Neutrophil (primary cell): Measurements from ENCODE around the gene COL6A1.
"Not testable (repeated sequence)": the region's sequence is repeated elsewhere in the genome, so short reads cannot be mapped to it uniquely, and the experiment has no call there.

Experiments used
- H3K27ac ChIP-seq: fragments of 200-600 bp; sonication (generic); 2 replicates; pipeline ENCODE4 v1.5.1; 2016; ENCODE audit warnings: mild to moderate bottlenecking, moderate library complexity
- H3K27me3 ChIP-seq: fragments of 200-600 bp; sonication (generic); 2 replicates; pipeline ENCODE4 v1.6.0; 2016; ENCODE audit warnings: mild to moderate bottlenecking
- H3K36me3 ChIP-seq: fragments of 200-600 bp; sonication (generic); 2 replicates; pipeline ENCODE4 v1.5.1; 2017
- H3K4me1 ChIP-seq, 2 experiments: fragments of 200-600 bp in 1 of 2; sonication (generic) in 1 of 2; 1 replicate in 1 of 2; 2 replicates in 1 of 2; pipeline versions ENCODE4 v1.5.1 to v1.6.1; 2013 to 2016; ENCODE audit warnings: low read depth in 1 of 2, low read length in 1 of 2, mild to moderate bottlenecking in 1 of 2, moderate library complexity in 1 of 2; ENCODE audit not compliant: control insufficient read depth in 1 of 2, insufficient read depth in 1 of 2
- H3K4me3 ChIP-seq, 2 experiments: fragments of 200-600 bp in 1 of 2; sonication (generic) in 1 of 2; 1 replicate in 1 of 2; 2 replicates in 1 of 2; pipeline ENCODE4 v1.5.1; 2013 to 2016; ENCODE audit warnings: low read depth in 1 of 2, low read length in 1 of 2, mild to moderate bottlenecking in 1 of 2, moderate library complexity in 1 of 2
- H3K9me3 ChIP-seq: fragments of 200-600 bp; sonication (generic); 2 replicates; pipeline ENCODE4 v1.5.1; 2016
- TF ChIP-seq, protein P1 (sequence below): fragments of 200-600 bp; sonication (generic); IDR thresholded peaks from 2 replicates; pipeline ENCODE4 v1.5.1; 2016; ENCODE audit warnings: antibody characterized with exemption

Gene COL6A1

DNA sequence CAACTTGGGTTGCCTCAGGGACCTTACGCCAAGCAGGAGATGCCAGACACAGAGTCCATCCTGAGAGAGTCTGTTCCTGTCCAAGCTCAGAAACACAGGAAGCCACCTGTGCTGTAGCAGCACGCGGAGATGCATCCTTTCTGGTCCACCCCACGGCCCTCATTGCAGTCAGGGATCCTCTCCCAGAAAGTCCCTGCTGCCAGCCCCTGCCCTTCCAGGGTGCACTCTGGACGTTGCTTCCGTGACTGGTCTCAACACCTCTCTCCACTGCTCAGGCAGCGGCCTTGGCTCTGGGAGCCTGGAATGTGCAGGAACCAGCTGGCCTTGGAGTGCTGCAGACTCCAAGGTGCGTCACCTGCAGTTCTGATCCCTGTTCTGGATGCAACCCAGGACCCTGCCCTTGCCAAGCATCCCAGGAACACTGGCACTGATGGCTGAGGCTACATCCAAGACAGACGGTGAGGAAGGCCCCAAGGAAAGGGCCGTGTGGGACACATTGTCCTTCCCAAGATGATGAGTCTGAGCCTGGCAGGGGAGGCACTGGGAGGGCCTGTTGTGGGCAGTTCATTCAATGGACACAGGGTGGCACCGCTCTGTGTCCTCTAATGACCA is 21.7 kb upstream of the COL6A1 start:
- H3K27ac ChIP-seq = no peak overlapping the region
- no peak overlapping the region for H3K4me3 ChIP-seq
- no peaks in the 10 kb centered on the region for H3K36me3 ChIP-seq
- H3K4me1 ChIP-seq = no peaks in the 10 kb centered on the region
- H3K27me3 ChIP-seq = peaks cover 61% of the 10 kb centered on the region
- TF ChIP-seq, protein P1, sequence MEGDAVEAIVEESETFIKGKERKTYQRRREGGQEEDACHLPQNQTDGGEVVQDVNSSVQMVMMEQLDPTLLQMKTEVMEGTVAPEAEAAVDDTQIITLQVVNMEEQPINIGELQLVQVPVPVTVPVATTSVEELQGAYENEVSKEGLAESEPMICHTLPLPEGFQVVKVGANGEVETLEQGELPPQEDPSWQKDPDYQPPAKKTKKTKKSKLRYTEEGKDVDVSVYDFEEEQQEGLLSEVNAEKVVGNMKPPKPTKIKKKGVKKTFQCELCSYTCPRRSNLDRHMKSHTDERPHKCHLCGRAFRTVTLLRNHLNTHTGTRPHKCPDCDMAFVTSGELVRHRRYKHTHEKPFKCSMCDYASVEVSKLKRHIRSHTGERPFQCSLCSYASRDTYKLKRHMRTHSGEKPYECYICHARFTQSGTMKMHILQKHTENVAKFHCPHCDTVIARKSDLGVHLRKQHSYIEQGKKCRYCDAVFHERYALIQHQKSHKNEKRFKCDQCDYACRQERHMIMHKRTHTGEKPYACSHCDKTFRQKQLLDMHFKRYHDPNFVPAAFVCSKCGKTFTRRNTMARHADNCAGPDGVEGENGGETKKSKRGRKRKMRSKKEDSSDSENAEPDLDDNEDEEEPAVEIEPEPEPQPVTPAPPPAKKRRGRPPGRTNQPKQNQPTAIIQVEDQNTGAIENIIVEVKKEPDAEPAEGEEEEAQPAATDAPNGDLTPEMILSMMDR = no peak
- no peaks in the 10 kb centered on the region for H3K9me3 ChIP-seq

GRCh38 chr21:45961408-45961807 is 20.2 kb upstream of the COL6A1 start:
- H3K4me3 ChIP-seq, H3K4me1 ChIP-seq, H3K27ac ChIP-seq, H3K36me3 ChIP-seq, H3K9me3 ChIP-seq: not testable (repeated sequence)
- H3K27me3 ChIP-seq = peaks cover 51% of the 10 kb centered on the region

DNA sequence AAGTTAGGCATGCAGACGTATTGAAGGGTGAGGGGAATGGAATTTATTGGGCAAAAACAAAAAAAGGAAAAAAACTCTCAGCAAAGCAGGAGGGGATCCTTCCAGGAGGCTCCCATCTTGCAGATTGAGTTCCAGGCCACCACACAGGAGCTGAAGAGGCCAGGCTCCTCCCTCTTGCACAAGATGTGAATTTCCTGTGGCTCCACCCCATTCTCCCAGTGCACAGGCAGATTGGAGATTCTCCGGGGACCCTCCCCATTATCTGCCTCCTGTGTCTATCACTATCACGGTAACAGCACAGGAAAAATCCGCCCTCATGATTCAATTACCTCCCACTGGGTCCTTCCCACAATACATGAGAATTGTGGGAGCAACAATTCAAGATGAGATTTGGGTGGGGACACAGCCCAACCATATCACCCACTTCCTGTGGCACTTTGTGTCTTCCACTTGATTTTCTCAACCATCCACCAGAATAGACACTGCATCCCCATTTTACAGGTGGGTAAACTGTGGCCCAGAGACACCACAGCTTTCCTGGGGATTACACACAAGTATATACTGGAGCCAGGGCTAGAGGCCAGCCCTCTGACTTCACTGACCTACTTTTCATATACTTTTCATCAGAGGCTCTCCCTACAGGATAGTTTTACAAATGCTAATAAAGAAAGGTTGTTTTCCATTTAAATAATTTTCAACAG is 18.9 kb upstream of the COL6A1 start:
- TF ChIP-seq, protein P1 = no peak
- H3K27me3 ChIP-seq = peaks cover 50% of the 10 kb centered on the region
- no peaks in the 10 kb centered on the region for H3K9me3 ChIP-seq
- no peaks in the 10 kb centered on the region for H3K4me1 ChIP-seq
- H3K36me3 ChIP-seq = no peaks in the 10 kb centered on the region
- H3K4me3 ChIP-seq = no peak overlapping the region
- H3K27ac ChIP-seq = no peak overlapping the region

GRCh38 chr21:45963232-45963570 is 18.4 kb upstream of the COL6A1 start:
- TF ChIP-seq, protein P1 = no peak

GRCh38 chr21:45964649-45965048 is 16.9 kb upstream of the COL6A1 start:
- peaks cover 31% of the 10 kb centered on the region for H3K27me3 ChIP-seq
- H3K27ac ChIP-seq = no peak overlapping the region
- no peaks in the 10 kb centered on the region for H3K9me3 ChIP-seq
- no peak overlapping the region for H3K4me3 ChIP-seq
- H3K4me1 ChIP-seq = no peaks in the 10 kb centered on the region
- TF ChIP-seq, protein P1 = no peak
- no peaks in the 10 kb centered on the region for H3K36me3 ChIP-seq

More at GRCh38 chr21:45963232-45963570, 18.4 kb upstream of the COL6A1 start:
- Histone ChIP-seq H3K27ac (no peak overlapping the region), H3K4me1 (no peaks in the 10 kb centered on the region), H3K27me3 (peaks cover 44% of the 10 kb centered on the region), H3K36me3 (no peaks in the 10 kb centered on the region), H3K4me3 (no peak overlapping the region), H3K9me3 (no peaks in the 10 kb centered on the region)

DNA sequence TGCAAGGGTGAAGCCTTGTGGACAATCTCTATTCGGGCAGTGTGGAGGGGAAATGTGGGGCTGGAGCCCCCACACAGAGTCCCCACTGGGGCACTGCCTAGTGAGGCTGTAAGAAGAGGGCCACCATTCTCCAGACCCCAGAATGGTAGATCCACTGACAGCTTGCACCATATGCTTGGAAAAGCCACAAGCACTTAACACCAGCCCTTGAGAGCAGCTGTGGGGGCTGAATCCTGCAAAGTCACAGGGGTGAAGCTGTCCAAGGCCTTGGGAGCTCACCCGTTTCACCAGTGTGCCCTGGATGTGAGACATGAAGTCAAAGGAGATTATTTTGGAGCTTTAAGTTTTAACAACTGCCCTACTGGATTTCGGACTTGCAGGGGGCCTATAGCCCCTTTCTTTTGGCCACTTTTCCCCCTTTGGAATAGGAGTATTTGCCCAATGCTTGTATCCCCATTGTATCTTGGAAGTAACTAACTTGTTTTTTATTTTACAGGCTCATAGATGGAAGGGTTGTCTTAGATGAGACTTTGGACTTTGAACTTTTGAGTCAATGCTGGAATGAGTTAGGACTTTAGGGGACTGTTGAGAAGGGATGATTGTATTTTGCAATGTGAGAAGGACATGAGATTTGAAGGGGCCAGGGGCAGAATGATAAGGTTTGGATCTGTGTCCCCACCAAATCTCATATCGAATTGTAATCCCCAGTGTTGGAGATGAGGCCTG is 16.3 kb upstream of the COL6A1 start:
- Histone ChIP-seq H3K4me3 (no peak overlapping the region), H3K36me3 (no peaks in the 10 kb centered on the region), H3K27me3 (peaks cover 36% of the 10 kb centered on the region), H3K27ac (no peak overlapping the region), H3K4me1 (no peaks in the 10 kb centered on the region), H3K9me3 (no peaks in the 10 kb centered on the region)
- TF ChIP-seq, protein P1 = no peak
